OCI-M1 (cell line): ENCODE data around the gene CUEDC1.

Source experiments
- DNase-seq: peaks from one replicate; lab custom pipeline; 2025; lab: John Stamatoyannopoulos, UW

CUEDC1 gene

DNA sequence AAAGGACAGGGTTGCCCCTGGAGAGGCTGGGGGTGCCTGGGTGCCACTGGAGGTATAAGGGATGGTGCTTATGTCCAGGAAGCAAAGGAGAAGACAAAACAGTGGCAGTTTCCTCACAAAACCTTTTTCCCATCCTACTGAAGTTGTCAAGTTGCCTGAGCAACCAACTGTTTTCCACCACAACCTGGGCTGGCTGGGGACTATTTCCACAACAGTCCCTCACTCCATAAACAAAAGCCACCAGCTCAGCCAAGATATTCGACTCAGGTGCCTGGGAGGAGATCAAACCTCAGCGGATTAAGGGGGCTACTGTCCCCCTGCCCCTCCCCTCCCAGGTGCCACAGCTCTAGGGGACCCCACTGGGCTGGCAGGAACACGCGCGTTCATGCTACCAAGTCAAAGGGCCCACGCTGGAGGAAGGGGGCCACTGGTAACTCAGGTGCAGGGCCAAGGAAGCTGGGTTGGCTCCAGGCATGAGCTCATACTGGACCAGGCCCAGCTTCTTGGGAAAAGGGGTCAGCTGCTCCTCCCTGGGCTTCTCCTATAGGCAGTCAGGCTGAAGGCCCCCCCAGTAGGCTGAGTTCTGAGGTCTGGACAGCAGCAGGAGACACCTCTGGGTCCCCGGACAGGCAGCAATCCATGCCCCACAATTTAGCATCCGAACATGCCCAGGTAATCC, 59.7 kb downstream of the CUEDC1 start:
- no peak for DNase-seq

DNA sequence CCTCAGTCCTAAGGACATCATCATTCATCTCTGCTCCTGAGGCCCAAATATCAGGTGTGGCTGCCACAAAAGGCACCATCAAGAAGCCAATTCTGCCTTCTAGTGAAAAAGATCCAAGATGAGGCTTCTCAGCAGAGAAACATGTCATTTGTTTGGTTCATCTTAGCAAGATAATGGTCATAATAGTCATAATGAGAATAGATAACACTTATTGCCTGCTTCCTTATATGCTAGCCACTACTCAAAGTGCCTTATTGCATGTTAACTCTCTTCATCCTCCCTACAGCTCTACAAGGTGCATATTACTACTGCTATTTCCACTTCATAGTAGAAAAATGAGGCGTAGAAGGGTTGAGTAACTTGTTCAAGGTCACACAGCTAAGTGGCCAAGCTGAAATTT, 60.4 kb downstream of the CUEDC1 start:
- DNase-seq: no peak

- peak; percentile 42 for DNase-seq
These were observed 62.2 kb downstream of the CUEDC1 start for GRCh38 chr17:57892820-57893595.

DNA sequence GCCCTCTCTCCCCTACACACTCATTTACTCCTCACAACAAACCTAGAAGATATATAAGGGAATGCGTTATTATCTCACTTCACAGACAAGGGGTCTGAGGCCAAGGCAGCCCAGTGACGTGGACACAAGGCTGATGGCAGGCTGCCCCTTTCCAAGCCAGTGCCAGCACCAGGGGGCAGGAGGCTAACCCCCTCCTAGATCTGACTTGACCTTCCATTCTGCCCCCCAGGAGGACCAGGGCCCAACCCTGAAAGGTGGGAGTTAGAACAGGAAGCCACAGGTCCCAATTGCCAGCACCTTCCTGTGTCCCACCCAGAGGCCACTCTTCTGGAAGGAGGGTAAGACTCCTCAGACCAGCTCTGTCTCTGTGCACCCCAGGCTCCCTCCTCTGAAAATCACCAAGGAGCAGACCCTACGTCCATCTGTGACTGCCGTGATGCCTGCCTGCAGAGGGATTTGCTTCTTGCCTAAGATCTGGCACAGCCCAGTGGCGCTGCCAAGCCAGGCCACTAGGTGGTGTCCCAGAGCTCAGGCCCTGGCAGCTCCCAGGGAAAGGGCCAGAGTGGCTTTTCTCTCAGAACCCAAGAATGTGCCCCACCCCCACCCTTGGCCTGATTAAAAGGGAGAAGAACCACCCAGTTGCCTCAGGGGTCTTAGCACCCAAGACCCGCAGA, 62.9 kb downstream of the CUEDC1 start:
- DNase-seq: peak; percentile 95

GRCh38 chr17:57890857-57891232, 64.4 kb downstream of the CUEDC1 start:
- DNase-seq: no peak

- no peak for DNase-seq
These were observed 65.0 kb downstream of the CUEDC1 start for GRCh38 chr17:57889892-57890856.

GRCh38 chr17:57889252-57889651, 66.0 kb downstream of the CUEDC1 start:
- no peak for DNase-seq

- no peak for DNase-seq
These were observed 66.6 kb downstream of the CUEDC1 start for GRCh38 chr17:57888311-57889216.

DNA sequence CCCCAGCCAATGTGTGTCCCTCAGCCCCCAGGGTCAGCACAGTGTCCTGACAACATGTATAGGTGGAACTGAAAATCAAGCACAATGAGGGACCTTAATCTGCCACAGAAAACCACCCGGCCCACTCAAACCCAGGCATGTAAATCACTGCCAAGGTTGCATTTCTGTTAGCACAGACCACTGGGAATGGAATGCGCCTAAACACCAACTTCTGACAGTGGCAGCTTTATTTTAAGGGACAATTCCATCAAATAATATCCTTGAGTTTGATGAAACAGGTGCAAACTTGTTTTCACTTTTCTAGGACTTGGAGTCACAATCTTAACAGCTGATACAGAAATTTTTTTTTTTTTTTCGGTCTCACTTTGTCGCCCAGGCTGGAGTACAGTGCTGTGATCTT, 68.1 kb downstream of the CUEDC1 start:
- no peak for DNase-seq

DNA sequence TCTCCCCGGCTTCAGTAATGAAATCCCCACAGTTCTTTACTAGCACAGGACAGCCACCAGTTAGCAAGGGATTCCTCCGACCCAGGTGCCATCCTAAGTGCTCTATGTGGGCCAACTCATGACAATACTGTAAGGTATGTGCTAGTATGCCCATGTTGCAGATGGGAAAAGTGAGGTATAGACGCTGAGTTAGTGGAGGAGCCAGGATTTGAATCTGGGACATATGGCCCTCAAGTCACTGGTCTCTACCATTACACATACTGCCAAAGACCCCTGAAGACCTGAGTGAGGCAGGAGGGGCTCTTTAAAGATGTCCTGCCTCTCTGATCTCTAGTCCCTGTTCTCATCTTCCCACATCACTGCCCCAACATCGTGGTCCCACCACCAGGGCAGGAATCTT, 69.2 kb downstream of the CUEDC1 start:
- DNase-seq: no peak

DNA sequence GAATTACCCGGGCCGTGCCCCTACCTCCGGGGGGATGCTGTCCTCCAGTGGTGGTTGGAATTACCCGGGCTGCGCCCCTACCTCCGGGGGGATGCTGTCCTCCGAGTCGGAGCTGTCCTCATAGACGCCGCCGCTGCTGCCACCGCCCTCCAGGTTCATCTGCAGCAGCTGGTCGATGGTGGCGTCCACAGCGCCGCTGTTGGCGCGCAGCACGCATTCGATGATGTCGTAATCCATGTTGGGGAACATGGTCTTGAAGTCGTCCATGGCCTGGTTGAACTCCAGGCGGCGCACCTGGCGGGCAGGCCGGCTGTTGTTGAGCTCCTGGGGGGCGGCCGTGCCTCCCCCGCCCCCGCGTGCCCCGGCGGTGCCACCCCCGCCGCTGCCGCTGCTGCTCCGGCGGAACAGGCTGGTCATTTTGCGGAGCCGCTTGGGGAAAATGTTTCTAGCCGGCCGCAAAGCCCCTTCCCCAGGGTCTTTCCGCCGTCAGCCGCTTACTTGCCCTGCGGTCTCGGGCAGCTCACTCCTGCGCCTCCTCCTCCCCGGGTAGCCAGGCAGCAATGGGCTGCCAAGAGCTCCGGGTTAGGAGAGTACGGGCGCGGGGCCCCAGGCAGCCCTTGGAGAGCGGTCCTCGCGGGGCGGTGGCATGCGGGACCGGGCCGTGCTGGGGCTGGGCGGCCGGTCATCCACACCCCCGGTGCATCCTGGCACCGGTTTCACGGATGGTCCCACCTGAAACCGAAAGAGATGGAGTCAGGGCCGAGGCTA, 69.9 kb downstream of the CUEDC1 start:
- DNase-seq: no peak

GRCh38 chr17:57881783-57882351, 73.3 kb downstream of the CUEDC1 start:
- DNase-seq: no peak

DNA sequence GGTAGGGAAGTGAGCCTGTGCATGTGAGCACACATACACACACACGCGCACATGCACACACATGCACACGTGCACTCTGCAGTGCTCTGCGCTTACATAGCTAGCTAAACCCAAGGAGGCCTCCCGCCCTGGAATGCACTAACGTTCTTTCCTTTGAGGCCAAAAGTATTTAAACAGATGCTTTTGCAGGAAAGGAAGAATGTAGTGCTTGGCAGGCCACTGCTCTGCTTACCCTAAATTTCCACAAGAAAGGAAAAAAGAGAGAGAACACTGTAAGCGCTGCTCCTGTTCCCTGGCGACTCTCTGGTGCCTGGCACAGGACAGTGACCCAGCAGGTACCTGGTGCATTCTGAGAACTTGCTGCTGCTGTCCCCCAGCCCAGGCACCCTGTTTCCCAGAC, 74.1 kb downstream of the CUEDC1 start:
- no peak for DNase-seq

GRCh38 chr17:57880086-57880456, 75.1 kb downstream of the CUEDC1 start:
- DNase-seq: no peak

GRCh38 chr17:57879437-57880085, 75.7 kb downstream of the CUEDC1 start:
- DNase-seq: no peak

DNA sequence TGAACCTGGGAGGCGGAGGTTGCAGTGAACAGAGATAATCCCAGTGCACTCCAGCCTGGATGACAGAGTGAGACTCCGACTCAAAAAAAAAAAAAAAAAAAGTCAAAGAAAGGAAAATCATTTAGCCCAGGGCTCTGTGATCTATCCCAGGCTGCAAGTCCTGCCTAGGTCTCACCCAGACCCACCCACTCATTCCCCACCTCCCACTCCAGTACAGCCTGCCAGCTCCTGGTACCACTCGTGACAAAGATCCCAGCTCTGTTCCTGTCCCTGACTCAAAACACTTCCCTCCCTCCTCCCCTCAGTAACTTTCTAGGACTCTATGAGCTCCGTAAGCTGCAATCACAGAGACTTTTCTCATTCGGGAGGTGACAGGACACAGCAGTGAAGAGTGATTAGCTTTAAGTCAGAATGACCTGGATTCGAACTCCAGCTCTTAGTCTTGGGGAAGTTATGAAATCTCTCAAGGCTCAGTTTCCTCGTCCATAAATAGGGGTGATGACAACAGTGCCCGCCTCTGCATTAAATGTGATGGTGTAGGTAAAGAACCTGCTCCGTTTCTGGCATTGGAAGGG, 77.3 kb downstream of the CUEDC1 start:
- DNase-seq: no peak

DNA sequence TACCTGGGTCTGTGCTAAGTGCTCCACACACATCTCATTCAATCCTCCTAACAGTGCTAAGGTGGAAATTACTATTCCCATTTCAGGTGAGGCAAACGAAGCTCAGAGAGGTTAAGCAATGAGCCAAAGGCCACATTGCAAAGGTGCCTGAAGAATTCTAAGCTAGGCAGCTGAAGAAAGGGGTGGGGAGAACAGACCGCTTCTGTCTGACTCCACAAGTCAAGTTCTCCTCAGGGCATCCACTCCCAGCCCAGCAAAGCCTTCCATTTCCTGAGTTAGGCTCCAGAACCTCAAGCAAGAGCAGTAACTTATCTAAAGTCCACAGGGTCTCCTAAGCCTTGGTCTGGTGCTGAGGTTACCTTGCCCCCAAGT, 78.4 kb downstream of the CUEDC1 start:
- no peak for DNase-seq

DNA sequence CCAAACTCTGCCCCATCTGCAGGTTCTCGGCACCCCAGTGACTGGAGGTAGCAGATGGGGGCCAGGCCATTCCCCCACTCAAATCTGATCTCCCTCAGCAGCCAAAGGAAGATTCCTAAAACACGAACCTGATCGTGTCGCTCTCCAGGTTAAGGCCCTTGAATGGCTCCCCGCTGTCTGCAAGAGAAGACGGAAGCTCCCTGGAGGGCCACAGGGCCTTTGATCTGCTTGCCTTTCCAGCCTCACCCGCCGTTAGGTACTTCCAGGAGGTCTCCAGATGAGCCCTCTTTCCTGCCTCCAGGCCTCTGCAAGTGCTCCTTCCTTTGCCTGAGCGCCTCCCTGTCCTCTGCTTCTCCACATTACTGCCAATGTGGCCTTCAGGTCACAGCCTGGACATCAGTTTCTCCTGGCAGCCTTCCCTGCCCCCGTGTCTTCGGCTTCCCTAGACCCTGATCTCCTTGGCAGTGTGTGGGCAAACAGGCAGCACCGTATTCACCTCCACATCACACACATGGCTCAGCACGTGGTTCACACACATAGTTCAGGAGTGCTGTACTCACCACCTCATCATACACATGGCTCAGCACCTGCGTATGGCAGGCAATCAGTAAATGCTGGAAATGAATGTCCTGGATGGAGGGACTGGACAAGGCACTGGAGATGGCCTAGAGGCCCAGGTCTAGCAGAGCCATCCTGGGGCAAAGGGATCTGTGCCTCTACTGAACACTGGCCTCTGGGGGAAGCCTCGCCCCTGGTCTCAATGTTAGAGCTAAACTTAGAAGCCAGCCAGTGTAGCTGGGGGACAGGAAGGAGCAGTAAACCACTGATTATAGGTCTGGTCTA, 79.0 kb downstream of the CUEDC1 start:
- DNase-seq: no peak
